OCI-LY7 (cell line): ENCODE measurements around the gene KBTBD8.

Experiments
- CTCF ChIP-seq: fragments of 200-600 bp; sonication (generic); conservative IDR thresholded peaks from 2 replicates; pipeline ENCODE4 v1.5.1; 2014; ENCODE audit warnings: mild to moderate bottlenecking, antibody characterized with exemption, low read length, moderate library complexity, mixed read lengths
- EZH2phosphoT487 ChIP-seq: fragments of 200-600 bp; sonication (generic); IDR thresholded peaks from 2 replicates; pipeline ENCODE4 v1.6.1; 2018; ENCODE audit warnings: low read depth, borderline replicate concordance, mild to moderate bottlenecking, mixed run types, antibody characterized with exemption, low read length, moderate library complexity, mixed read lengths

GRCh38 chr3:67045711-67046465 is 47.8 kb downstream of the KBTBD8 start:
- TF ChIP-seq CTCF = peak; percentile 32; the same call in 1 of the 2 replicates
- no peak for TF ChIP-seq EZH2phosphoT487
